AG10803 (cell line): ENCODE data around the gene SPIB.
"Not testable (repeated sequence)": the region's sequence is repeated elsewhere in the genome, so short reads cannot be mapped to it uniquely, and the experiment has no call there.

Source experiments
- DNase-seq: peaks from one replicate; pipeline ENCODE4 v3.0.0; 2010; ENCODE audit warnings: low read depth
- H3K4me3 ChIP-seq: 2 replicates; pipeline ENCODE4 v1.5.1; 2011; ENCODE audit warnings: mild to moderate bottlenecking, low read length, control low read depth
- CTCF ChIP-seq: conservative IDR thresholded peaks from 2 replicates; pipeline ENCODE4 v1.5.1; 2011; ENCODE audit warnings: mild to moderate bottlenecking, low read length, control low read depth, inconsistent platforms

Gene SPIB

GRCh38 chr19:50383852-50384684 is 34.7 kb upstream of the SPIB start, which contains the start of gene POLD1:
Gene POLD1 (plus strand): TSS chr19:50384347. CDS start chr19:50398852, 14,505 bp downstream.
- no peak for TF ChIP-seq CTCF
- peak; percentile 94 for DNase-seq
- H3K4me3 ChIP-seq: peak within 1 kb of the TSS; percentile 79

GRCh38 chr19:50384685-50385535 is 33.8 kb upstream of the SPIB start:
- peak; percentile 13 for DNase-seq
- peak overlapping the region; percentile 79 for H3K4me3 ChIP-seq
- TF ChIP-seq CTCF: no peak

- no peak overlapping the region for H3K4me3 ChIP-seq
- peak; percentile 30 for DNase-seq
- no peak for TF ChIP-seq CTCF
Measured at GRCh38 chr19:50387176-50387867, 31.4 kb upstream of the SPIB start.

GRCh38 chr19:50387868-50388245 is 30.9 kb upstream of the SPIB start:
- DNase-seq: no peak
- no peak overlapping the region for H3K4me3 ChIP-seq
- TF ChIP-seq CTCF: no peak

GRCh38 chr19:50390295-50390694 is 28.4 kb upstream of the SPIB start:
- DNase-seq, H3K4me3 ChIP-seq: not testable (repeated sequence)

GRCh38 chr19:50390952-50391351 is 27.8 kb upstream of the SPIB start:
- not testable (repeated sequence) for DNase-seq, H3K4me3 ChIP-seq

- TF ChIP-seq CTCF: no peak
Measured at GRCh38 chr19:50392759-50393158, 26.0 kb upstream of the SPIB start.

More at GRCh38 chr19:50392759-50393158, 26.0 kb upstream of the SPIB start:
- DNase-seq: no peak
- H3K4me3 ChIP-seq: no peak overlapping the region
